Measurements from ENCODE around the gene STRA8.

The STRA8 gene

GRCh38 chr7:135240441-135240840 lies 6.8 kb downstream of the STRA8 start:
- no peak for DNase-seq

GRCh38 chr7:135242096-135242684 lies 8.6 kb downstream of the STRA8 start:
- DNase-seq, result no peak

GRCh38 chr7:135245226-135246190 lies 11.9 kb downstream of the STRA8 start:
- no peak for DNase-seq

DNA sequence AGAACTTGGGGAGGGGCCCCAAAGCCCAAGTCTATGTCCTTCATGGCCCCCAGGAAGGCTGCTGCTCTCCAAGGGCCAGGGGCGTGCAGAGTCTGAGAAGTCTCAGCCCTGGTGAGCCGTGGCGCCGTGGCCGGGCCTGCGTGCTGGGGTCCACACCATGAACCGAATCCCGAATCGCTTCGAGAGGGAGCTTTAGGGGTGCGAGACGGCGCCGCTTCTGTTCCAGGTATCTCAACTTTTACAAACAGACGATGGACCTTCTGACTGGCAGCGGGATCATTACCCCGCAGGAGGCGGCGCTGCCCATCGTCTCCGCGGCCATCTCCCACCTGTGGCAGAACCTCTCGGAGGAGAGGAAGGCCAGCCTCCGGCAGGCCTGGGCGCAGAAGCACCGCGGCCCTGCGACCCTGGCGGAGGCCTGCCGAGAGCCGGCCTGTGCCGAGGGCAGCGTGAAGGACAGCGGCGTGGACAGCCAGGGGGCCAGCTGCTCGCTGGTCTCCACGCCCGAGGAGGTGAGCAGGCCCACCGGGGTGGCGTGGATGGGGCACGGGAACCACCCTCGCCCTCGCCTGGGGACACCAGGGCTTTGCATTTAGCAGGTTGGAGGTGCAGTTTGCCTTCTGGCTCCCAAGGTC lies 12.7 kb downstream of the STRA8 start:
- no peak for DNase-seq

- DNase-seq, result no peak
Measured at GRCh38 chr7:135247746-135248471, 14.3 kb downstream of the STRA8 start.

DNA sequence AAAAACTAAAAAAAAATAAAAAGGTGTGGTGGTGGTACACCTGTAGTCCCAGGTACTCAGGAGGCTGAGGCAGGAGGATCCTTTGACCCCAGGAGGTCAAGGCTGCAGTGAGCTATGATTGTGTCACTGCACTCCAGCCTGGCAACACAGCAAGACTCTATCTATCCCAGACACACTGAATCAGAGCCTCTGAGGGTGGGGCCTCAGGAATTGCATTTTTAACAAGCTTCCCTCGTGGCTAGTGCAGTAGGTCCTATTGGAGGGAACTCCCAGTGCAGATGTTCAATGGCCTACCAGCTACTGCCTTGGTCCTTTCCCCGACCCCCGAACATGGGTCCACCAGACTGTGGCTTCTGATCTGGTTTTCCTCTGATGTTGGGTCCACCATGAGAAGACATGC lies 14.9 kb downstream of the STRA8 start:
- DNase-seq, result no peak

DNA sequence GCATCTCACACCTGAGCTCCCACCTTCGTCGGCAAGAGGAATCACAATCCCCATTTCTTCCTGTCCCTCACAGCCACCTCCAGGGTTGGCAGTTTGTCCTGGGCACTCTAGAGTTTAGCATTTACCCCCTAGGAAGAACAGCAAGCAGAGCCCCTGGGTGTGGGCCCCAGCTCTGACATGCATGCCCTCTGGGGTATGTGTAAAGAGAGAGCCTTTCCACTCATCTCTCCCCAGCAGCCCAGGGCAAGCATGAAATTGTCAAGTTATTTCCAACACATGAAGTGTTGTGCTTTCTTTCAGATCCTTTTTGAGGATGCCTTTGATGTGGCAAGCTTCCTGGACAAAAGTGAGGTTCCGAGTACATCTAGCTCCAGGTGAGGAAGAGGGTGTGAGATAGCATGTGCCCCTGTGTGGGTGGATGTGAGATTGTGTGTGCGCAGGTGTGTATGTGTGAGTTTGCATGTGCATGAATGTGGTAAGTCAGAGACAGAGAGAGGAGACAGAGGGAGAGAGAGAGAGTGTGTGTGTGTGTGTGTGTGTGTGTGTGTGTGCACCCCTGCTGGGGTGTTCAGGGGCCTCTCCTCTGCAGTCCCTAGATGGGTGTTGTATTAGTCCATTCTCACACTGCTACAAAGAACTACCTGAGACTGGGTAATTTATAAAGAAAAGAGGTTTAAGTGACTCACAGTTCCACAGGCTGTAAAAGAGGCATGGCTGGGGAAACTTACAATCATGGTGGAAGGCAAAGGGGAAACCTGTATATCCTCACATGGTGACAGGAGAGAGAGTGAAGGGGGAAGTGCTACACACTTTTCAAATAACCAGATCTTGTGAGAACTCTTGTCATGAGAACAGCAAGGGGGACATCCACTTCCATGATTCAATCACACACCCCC lies 18.1 kb downstream of the STRA8 start:
- DNase-seq, result no peak

DNA sequence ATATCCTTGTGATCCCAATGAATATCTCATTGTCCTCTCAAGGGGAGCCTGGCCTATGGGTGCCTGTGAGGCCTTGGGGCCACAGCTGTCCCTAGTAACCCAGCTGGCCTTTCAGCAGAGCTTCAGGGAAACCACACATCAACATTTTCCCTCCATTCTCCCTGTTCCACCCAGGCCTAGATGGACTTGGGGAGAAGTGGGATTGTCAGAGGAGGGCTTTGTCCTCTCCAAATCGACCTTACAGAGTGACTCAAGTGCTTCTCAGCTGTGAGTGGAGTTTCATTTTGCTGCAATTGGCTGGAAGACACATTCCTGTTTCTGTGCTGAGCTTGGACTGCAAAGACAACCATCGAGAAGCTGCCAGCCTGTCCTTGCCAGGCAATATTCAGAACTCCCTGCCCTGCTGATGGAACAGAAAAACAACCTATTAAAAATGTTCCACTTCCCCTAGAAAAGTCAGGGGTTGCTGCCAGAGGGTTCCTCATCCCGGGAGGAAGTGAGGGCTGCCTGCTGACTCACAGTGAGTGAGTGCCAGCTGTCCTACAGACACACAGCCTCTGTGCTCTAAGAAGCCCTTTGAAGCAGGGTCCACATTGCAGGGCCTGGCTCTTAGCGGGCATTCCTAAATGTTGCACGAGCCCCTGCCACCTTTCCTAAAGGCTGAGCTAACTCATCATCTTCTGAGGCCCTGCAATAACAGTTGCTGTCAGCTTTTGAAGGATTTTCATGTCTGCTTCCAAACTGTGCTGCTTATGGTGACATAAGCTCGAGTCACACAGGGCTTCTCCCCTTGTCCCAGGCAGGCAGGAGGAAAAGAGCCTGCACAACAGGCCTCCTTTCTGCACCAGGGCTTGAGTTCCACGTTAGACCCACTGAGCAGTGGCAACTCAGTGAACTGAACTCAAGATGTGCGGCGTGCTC lies 20.5 kb downstream of the STRA8 start:
- DNase-seq, result no peak

DNA sequence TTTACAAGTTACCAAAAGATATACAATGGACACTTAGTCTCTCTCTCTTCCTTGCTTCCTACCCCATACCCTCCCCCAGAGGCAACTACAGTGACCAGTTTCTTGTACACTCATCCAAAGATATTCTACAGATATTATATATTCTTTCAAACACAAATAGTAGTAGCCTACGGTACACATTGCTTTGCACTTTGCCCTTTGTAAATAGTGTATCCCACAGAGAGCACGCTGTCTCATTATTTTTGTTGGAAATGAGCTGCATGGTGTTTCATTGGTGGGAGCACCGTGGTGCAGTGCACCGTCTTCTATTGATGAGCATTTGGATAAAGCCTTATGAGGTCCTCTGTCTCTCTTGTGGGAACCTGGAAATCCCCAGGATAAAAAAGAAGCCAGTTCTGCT lies 24.2 kb downstream of the STRA8 start:
- no peak for DNase-seq

DNA sequence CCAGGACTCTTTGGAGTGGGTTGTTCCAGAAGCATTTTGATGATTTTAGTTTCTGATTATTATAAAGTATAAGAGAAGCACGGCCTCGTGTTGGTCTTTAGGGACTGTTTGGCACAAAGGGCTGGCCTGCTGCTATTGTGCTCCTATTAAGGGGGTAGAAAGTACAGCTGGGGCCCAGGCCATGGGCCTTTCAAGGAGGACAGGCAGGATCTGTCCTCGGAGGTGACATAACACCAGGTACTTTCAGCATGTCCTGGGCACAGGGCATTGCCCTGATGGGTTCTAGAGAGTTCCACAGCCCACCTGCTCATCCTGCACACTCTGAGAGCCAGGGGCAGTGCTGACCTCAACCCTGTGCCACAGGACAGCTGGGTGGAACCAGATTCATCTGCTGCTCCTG lies 24.9 kb downstream of the STRA8 start:
- DNase-seq, result no peak

DNA sequence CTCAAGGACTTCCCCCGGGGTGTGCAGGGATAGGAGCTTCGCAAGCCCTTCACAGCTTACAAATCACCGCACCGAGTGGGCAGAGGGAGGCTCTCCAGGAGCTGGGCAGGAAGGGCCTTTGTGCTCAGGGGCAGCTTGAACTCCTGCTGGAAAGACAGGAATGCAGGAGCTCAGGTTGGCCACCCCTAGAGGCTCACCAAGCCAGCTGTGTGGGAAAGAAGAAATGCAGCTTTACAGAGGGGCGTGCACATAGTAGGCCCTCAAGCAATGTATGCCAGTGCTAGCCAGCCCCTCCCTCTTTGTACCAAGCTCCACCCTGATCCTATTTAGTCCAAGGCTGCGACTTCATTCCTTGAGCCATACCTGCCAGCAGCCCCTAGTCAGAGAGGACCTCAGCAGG lies 26.1 kb downstream of the STRA8 start:
- DNase-seq, result no peak

GRCh38 chr7:135260470-135260869 lies 26.8 kb downstream of the STRA8 start:
- no peak for DNase-seq

DNA sequence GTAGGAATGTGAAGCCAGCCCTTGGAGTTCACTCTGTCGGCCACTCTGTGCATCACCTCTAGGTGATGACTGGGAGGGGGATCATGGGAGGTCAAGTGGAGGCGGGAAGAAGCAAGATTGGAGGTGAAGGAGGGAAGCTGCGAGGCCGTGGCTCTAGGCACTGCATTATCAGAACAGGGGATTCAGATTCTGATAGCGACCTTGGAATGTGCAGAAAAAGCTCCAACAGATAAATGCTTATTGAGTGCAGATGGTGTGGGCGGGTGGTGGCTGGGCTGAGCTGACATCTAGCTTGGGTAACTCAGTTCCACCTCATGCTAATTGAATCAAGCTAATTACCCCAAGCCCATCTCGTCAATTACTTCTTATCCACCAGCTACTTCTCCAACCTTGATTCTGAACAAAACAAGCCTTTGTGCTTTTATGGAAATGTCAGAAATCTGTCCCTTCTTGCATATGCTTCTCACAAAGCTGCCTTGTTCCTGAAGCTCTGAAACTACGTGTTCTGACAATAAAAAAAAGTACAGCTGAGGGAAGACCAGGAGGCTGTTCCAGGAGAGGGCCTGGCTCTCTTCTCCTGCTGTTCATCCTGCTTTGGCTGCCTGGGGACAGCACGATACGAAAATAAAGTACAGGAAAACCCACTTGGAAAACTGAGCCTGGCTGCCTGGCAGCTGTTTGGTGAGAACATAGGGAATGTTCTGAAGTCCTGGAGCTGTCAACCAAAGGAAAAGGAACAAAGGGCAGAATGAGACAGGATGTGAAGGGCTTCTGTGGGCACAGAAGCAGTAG lies 27.5 kb downstream of the STRA8 start:
- peak; percentile 16 for DNase-seq

- no peak for DNase-seq
Measured at GRCh38 chr7:135262623-135263320, 29.1 kb downstream of the STRA8 start.

GRCh38 chr7:135263321-135263970 lies 29.8 kb downstream of the STRA8 start:
- DNase-seq, result no peak

GRCh38 chr7:135265637-135266036 lies 32.0 kb downstream of the STRA8 start:
- no peak for DNase-seq

DNA sequence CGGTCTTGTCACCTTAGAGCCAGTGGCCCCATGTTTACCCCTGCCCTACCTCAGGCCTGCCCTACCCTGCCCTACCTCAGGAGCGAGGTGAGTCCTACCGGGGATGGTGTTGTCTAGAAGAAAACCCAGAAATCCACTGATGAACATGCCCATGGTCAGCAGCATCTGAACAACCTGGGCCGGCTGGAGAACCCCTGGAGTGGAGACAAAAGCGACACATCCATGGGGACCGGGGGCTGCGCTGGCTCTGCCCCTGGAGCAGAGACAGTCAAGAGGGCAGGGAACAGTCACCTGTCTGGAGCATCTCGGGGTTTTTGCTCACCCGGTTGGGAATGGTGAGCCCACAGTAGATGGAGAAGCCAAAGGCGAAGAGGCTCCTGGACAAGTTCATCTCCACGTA lies 36.3 kb downstream of the STRA8 start:
- no peak for DNase-seq

- DNase-seq, result no peak
Measured at GRCh38 chr7:135270577-135271254, 37.1 kb downstream of the STRA8 start.

Data from NCI-H526 treated with DMSO at 0.1 percent for 48 hours (cell line).